ENCODE data around the gene HSD11B1. TPM values are rescaled to one million over a fixed set of nuclear protein-coding genes. Genes with fewer than 3 reads are reported as not detected.

Gene HSD11B1
- total and polyA plus RNA-seq, 2 donors (not counting 3 experiments of a cell fraction or from before 2014, with no cell fraction given): not detected

DNA sequence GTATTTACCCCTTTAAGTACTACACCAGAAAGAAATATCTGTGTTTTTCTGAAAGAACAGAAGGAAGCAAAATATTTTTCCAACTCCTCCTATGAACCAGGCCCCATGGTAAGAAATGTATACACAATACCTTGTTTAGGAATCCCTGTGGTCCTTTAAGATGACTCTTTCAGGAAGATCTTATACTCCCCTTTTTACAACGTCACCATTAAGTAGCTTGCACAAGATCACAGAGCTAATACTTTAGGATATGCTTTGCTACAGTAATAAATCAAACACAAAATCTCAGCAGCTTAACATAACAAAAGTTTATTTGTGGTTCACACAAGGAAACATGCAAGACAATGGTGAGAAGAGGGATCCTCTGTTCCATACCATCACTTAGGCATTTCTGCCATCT lies 43.6 kb upstream of the HSD11B1 start:
- BruUV-seq (replicated peaks): no TSS peak
- H3K9ac ChIP-seq (replicated peaks; ENCODE audit: extremely low read depth, insufficient read depth, low read length): no peak overlapping the region
- H3K79me2 ChIP-seq (ENCODE audit: control insufficient read depth, insufficient read depth, low read length): no peaks in the 10 kb centered on the region
- no peaks in the 10 kb centered on the region for H3K9me3 ChIP-seq (replicated peaks; ENCODE audit: control insufficient read depth, insufficient read depth, low read length)
- FAIRE-seq: no peak
- H2AFZ ChIP-seq (ENCODE audit: low read depth, low read length): no peak overlapping the region
- no peaks in the 10 kb centered on the region for H4K20me1 ChIP-seq (replicated peaks; ENCODE audit: control insufficient read depth, extremely low read depth, insufficient read depth, low read length)
- intact Hi-C loops (cut with micrococcal nuclease) (no loop called here), dilution Hi-C loops (cut with MboI; ENCODE audit: extremely low pct_ligation_motif_present, low sequenced_read_pairs) (no loop called here)
- no peak overlapping the region for H3K4me2 ChIP-seq (ENCODE audit: insufficient read depth, low read length)
- ChIA-PET CTCF (interaction anchor here (0.8 to 1.2 kb wide), 2 partner anchors 8 to 11 kb away, joined by 3 read pairs; no protein-coding TSS in a partner anchor), POLR2A (no interaction called here)
- no peaks in the 10 kb centered on the region for H3K9me1 ChIP-seq (replicated peaks; ENCODE audit: control insufficient read depth, extremely low read depth, insufficient read depth, low read length)
- TF ChIP-seq POLR2AphosphoS5 (IDR thresholded peaks at IDR 0.05; ENCODE audit: insufficient read depth, low read depth, low read length): no peak
- TF ChIP-seq POLR2A (IDR thresholded peaks at IDR 0.05; ENCODE audit: low read depth, low read length): no peak
- no peak for TF ChIP-seq GATA2 (IDR thresholded peaks at IDR 0.05; ENCODE audit: insufficient read depth, insufficient read length, low read depth, low read length)
- no peak for TF ChIP-seq CTCF (IDR thresholded peaks at IDR 0.05; ENCODE audit: extremely low read depth in 1 of 2, insufficient read depth in 1 of 2, low read depth in 1 of 2, low read length in 2 of 2)
- no peak for TF ChIP-seq EZH2 (IDR thresholded peaks at IDR 0.05; ENCODE audit: borderline replicate concordance, low read depth, low read length, severe bottlenecking)
- TF ChIP-seq MYC (IDR thresholded peaks at IDR 0.05; ENCODE audit: low read depth, low read length): no peak
- no peak for TF ChIP-seq JUN (IDR thresholded peaks at IDR 0.05; ENCODE audit: borderline replicate concordance, insufficient read depth, insufficient read length, low read depth)
- TF ChIP-seq, protein P1, sequence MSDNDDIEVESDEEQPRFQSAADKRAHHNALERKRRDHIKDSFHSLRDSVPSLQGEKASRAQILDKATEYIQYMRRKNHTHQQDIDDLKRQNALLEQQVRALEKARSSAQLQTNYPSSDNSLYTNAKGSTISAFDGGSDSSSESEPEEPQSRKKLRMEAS (IDR thresholded peaks at IDR 0.05; ENCODE audit: insufficient read depth, insufficient read length): no peak
- TF ChIP-seq FOS (IDR thresholded peaks at IDR 0.05; ENCODE audit: borderline replicate concordance, insufficient read depth, low read length): no peak
- peaks cover 0 to 2% of the 10 kb centered on the region in 2 experiments for H3K27me3 ChIP-seq (ENCODE audit: control insufficient read depth in 2 of 2, insufficient read depth in 2 of 2, low read length in 2 of 2)
- H3K4me1 ChIP-seq (ENCODE audit: control insufficient read depth, extremely low read depth, insufficient read depth, low read length): peaks cover 10% of the 10 kb centered on the region
- H3K36me3 ChIP-seq (ENCODE audit: control insufficient read depth in 2 of 2, extremely low read depth in 1 of 2, insufficient read depth in 2 of 2, low read length in 2 of 2): no peaks in the 10 kb centered on the region
- no peak overlapping the region for H3K4me3 ChIP-seq (replicated peaks in 1 of 3; ENCODE audit: insufficient read depth in 1 of 3, low read depth in 1 of 3, low read length in 3 of 3)
- DNase-seq (ENCODE audit: low read depth, low spot score): no peak
- H3K27ac ChIP-seq (ENCODE audit: insufficient read depth, low read depth, low read length): no peak overlapping the region

Measured in endothelial cell of umbilical vein (primary cell).